DOHH2 (cell line): ENCODE measurements around the gene RMI2.

Experiments used
- H3F3A ChIP-seq: fragments of 200-600 bp; sonication (generic), shearing (Covaris generic); 2 replicates; pipeline ENCODE4 v1.6.0; 2016; ENCODE audit warnings: antibody characterized with exemption, mild to moderate bottlenecking; ENCODE audit not compliant: control insufficient read depth, insufficient read depth
- H3K27ac ChIP-seq: fragments of 200-600 bp; sonication (generic); 2 replicates; pipeline ENCODE4 v1.5.1; 2014; ENCODE audit warnings: low read depth, mild to moderate bottlenecking, low read length, moderate library complexity
- H3K27me3 ChIP-seq: fragments of 200-600 bp; sonication (generic); 2 replicates; pipeline ENCODE4 v1.6.1; 2014; ENCODE audit warnings: mild to moderate bottlenecking, low read length, mixed read lengths; ENCODE audit not compliant: control insufficient read depth
- H3K36me3 ChIP-seq: fragments of 200-600 bp; sonication (generic); 2 replicates; pipeline ENCODE4 v1.6.1; 2014; ENCODE audit warnings: mild to moderate bottlenecking, low read length, moderate library complexity, mixed read lengths; ENCODE audit not compliant: control insufficient read depth
- H3K4me1 ChIP-seq: fragments of 200-600 bp; sonication (generic); 2 replicates; pipeline ENCODE4 v1.6.1; 2014; ENCODE audit warnings: mild to moderate bottlenecking, low read length, mixed read lengths; ENCODE audit not compliant: control insufficient read depth
- H3K4me2 ChIP-seq: fragments of 200-600 bp; sonication (generic); 2 replicates; pipeline ENCODE4 v1.6.0; 2014; ENCODE audit warnings: mild to moderate bottlenecking, low read length, moderate library complexity
- H3K4me3 ChIP-seq: fragments of 200-600 bp; sonication (generic); 2 replicates; pipeline ENCODE4 v1.5.1; 2014; ENCODE audit warnings: mild to moderate bottlenecking, low read length, mixed read lengths
- H3K79me2 ChIP-seq: fragments of 200-600 bp; sonication (generic); 2 replicates; pipeline ENCODE4 v1.6.1; 2014; ENCODE audit warnings: mild to moderate bottlenecking, low read length, mixed read lengths; ENCODE audit not compliant: control insufficient read depth
- H3K9me2 ChIP-seq: fragments of 200-600 bp; sonication (generic); replicated peaks from 2 replicates; pipeline ENCODE4 v1.6.1; 2014; ENCODE audit warnings: mild to moderate bottlenecking, low read length, mixed read lengths; ENCODE audit not compliant: control insufficient read depth
- H3K9me3 ChIP-seq: fragments of 200-600 bp; sonication (generic); 2 replicates; pipeline ENCODE4 v1.6.1; 2014; ENCODE audit warnings: antibody characterized with exemption, low read length, mixed read lengths; ENCODE audit not compliant: control insufficient read depth, insufficient read depth
- H4K20me1 ChIP-seq: fragments of 200-600 bp; sonication (generic); 2 replicates; pipeline ENCODE4 v1.6.0; 2014; ENCODE audit warnings: low read depth, mild to moderate bottlenecking, antibody characterized with exemption, low read length, moderate library complexity; ENCODE audit not compliant: control insufficient read depth, insufficient read depth
- EZH2phosphoT487 ChIP-seq: fragments of 200-600 bp; sonication (generic); IDR thresholded peaks from 2 replicates; pipeline ENCODE4 v1.6.1; 2017; ENCODE audit warnings: borderline replicate concordance, mild to moderate bottlenecking, antibody characterized with exemption, low read length, moderate library complexity, mixed read lengths
- TF ChIP-seq, protein P1 (sequence below): fragments of 200-600 bp; sonication (generic); IDR thresholded peaks from one replicate; pipeline ENCODE4 v1.5.1; 2014; ENCODE audit warnings: antibody characterized with exemption, mild to moderate bottlenecking, low read depth, low read length; ENCODE audit not compliant: poor library complexity, severe bottlenecking

Gene RMI2

GRCh38 chr16:11302977-11303376 lies 42.3 kb upstream of the RMI2 start:
- peaks cover 25% of the 10 kb centered on the region for H3F3A ChIP-seq
- no peak overlapping the region for H3K4me3 ChIP-seq

DNA sequence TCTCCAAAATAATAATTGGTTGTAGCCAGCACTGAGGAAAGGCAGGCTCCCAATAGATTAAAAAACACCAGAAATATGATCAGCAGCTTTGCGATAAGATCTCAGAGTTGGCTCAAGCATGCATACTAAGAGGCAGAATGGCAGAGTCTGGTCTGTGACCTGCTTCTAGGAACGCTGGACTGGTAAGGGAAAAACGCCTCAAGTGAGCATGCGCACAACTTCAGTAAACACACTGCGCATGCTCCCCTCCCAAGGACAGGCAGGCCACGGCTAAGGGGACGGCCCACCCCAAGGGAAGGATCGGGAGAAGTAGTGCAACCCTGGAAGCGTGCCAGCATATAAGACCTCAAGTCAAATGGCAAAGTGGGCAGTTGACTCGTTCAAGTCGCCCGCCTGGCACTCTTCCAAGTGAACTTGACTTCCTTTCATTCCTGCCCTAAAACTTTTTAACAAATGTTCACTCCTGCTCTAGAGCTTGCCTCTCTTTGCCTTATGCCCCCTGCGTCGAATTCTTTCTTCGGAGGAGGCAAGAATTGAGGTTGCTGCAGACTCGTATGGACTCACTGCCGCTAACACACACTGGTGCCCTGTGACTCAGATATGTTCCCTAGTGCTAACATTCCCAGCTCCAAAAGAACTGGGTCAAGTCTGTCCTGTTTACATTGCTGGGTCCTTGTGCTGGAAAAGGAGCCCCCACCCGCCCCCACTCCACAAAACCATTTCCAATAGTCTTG lies 41.7 kb upstream of the RMI2 start:
- H3K9me2 ChIP-seq = no peaks in the 10 kb centered on the region
- no peaks in the 10 kb centered on the region for H3K36me3 ChIP-seq
- H3K27ac ChIP-seq = no peak overlapping the region; the same call in 1 of the 2 replicates
- no peaks in the 10 kb centered on the region for H4K20me1 ChIP-seq
- H3K9me3 ChIP-seq = peaks cover 8% of the 10 kb centered on the region
- H3K4me2 ChIP-seq = peak overlapping the region; percentile 15
- peaks cover 21% of the 10 kb centered on the region for H3F3A ChIP-seq
- no peaks in the 10 kb centered on the region for H3K27me3 ChIP-seq
- H3K4me1 ChIP-seq = peaks cover 90% of the 10 kb centered on the region
- TF ChIP-seq, protein P1, sequence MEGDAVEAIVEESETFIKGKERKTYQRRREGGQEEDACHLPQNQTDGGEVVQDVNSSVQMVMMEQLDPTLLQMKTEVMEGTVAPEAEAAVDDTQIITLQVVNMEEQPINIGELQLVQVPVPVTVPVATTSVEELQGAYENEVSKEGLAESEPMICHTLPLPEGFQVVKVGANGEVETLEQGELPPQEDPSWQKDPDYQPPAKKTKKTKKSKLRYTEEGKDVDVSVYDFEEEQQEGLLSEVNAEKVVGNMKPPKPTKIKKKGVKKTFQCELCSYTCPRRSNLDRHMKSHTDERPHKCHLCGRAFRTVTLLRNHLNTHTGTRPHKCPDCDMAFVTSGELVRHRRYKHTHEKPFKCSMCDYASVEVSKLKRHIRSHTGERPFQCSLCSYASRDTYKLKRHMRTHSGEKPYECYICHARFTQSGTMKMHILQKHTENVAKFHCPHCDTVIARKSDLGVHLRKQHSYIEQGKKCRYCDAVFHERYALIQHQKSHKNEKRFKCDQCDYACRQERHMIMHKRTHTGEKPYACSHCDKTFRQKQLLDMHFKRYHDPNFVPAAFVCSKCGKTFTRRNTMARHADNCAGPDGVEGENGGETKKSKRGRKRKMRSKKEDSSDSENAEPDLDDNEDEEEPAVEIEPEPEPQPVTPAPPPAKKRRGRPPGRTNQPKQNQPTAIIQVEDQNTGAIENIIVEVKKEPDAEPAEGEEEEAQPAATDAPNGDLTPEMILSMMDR = no peak
- no peak for TF ChIP-seq EZH2phosphoT487
- H3K4me3 ChIP-seq = no peak overlapping the region
- no peaks in the 10 kb centered on the region for H3K79me2 ChIP-seq

More at GRCh38 chr16:11302977-11303376, 42.3 kb upstream of the RMI2 start:
- peaks cover 90% of the 10 kb centered on the region for H3K4me1 ChIP-seq
- no peak overlapping the region; the same call in 1 of the 2 replicates for H3K27ac ChIP-seq
- H3K4me2 ChIP-seq = peak overlapping the region; percentile 15
- H3K36me3 ChIP-seq = no peaks in the 10 kb centered on the region
- H3K79me2 ChIP-seq = no peaks in the 10 kb centered on the region
- no peak for TF ChIP-seq EZH2phosphoT487
- TF ChIP-seq, protein P1 = no peak
- no peaks in the 10 kb centered on the region for H3K9me2 ChIP-seq
- H3K9me3 ChIP-seq = peaks cover 2% of the 10 kb centered on the region
- H3K27me3 ChIP-seq = no peaks in the 10 kb centered on the region
- H4K20me1 ChIP-seq = no peaks in the 10 kb centered on the region

DNA sequence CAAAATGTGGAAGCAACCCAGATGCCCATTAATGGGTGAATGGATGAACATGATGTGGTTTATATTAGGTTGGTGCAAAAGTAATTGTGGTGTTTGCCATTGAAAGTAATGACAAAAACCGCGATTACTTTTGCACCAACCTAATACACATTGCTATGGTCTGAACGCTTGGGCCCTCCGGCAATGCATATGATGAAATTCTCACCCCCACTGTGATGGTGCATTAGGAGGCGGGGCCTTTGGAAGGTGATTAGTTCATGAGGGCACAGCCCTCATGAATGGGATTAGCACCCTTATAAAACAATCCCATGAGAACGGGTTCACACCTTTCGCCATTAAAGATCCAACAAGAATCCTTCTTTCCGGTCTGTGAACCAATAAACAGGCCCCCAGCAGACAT lies 38.9 kb upstream of the RMI2 start:
- peaks cover 27% of the 10 kb centered on the region for H3F3A ChIP-seq
- no peaks in the 10 kb centered on the region for H3K27me3 ChIP-seq
- H3K27ac ChIP-seq = no peak overlapping the region
- peaks cover 8% of the 10 kb centered on the region for H3K9me3 ChIP-seq
- no peaks in the 10 kb centered on the region for H3K36me3 ChIP-seq
- H3K79me2 ChIP-seq = no peaks in the 10 kb centered on the region
- H4K20me1 ChIP-seq = no peaks in the 10 kb centered on the region
- peaks cover 92% of the 10 kb centered on the region for H3K4me1 ChIP-seq
- no peak for TF ChIP-seq EZH2phosphoT487
- TF ChIP-seq, protein P1 = no peak
- no peak overlapping the region for H3K4me3 ChIP-seq
- H3K9me2 ChIP-seq = no peaks in the 10 kb centered on the region
- H3K4me2 ChIP-seq = no peak overlapping the region
